Islet precursor cell (in vitro differentiated cells): ENCODE results near the gene SPDYA.
A peak's percentile ranks its signal among the peaks of the same experiment; 100 is the strongest.
"Not testable (repeated sequence)": the region's sequence is repeated elsewhere in the genome, so short reads cannot be mapped to it uniquely, and the experiment has no call there.

Source experiments
- DNase-seq: peaks from one replicate; pipeline ENCODE4 v3.0.0-alpha.2; 2018

Gene SPDYA

GRCh38 chr2:28810384-28811285 lies at the start of gene SPDYA:
SPDYA (plus strand) TSS chr2:28810834; CDS start chr2:28816015, 5,181 bp downstream.
- DNase-seq: peak; percentile 87

GRCh38 chr2:28761420-28761819 lies 49.2 kb upstream of the SPDYA start:
- DNase-seq: no peak

- no peak for DNase-seq
Observed at GRCh38 chr2:28764909-28765711, 45.5 kb upstream of the SPDYA start.

GRCh38 chr2:28766070-28766469 lies 44.6 kb upstream of the SPDYA start:
- DNase-seq: no peak

- DNase-seq: no peak
Observed at GRCh38 chr2:28767337-28767736, 43.3 kb upstream of the SPDYA start.

GRCh38 chr2:28768422-28768821 lies 42.2 kb upstream of the SPDYA start:
- no peak for DNase-seq

GRCh38 chr2:28768952-28769351 lies 41.7 kb upstream of the SPDYA start:
- no peak for DNase-seq

- no peak for DNase-seq
Observed at GRCh38 chr2:28772351-28772750, 38.3 kb upstream of the SPDYA start.

- no peak for DNase-seq
Observed at GRCh38 chr2:28776471-28776870, 34.2 kb upstream of the SPDYA start.

- no peak for DNase-seq
Observed at GRCh38 chr2:28778392-28778791, 32.2 kb upstream of the SPDYA start.

GRCh38 chr2:28779001-28779400 lies 31.6 kb upstream of the SPDYA start:
- no peak for DNase-seq

- DNase-seq: no peak
Observed at GRCh38 chr2:28780496-28780895, 30.1 kb upstream of the SPDYA start.

- DNase-seq: no peak
Observed at GRCh38 chr2:28782423-28782822, 28.2 kb upstream of the SPDYA start.

GRCh38 chr2:28784570-28784969 lies 26.1 kb upstream of the SPDYA start:
- not testable (repeated sequence) for DNase-seq

- no peak for DNase-seq
Observed at GRCh38 chr2:28796620-28797019, 14.0 kb upstream of the SPDYA start.

- DNase-seq: no peak
Observed at GRCh38 chr2:28801726-28802125, 8.9 kb upstream of the SPDYA start.

GRCh38 chr2:28802975-28803429 lies 7.6 kb upstream of the SPDYA start:
- DNase-seq: no peak

GRCh38 chr2:28809927-28810326 lies 707 bp upstream of the SPDYA start:
- no peak for DNase-seq

GRCh38 chr2:28818053-28818452 lies 7.4 kb downstream of the SPDYA start:
- DNase-seq: no peak

- DNase-seq: peak; percentile 71
Observed at GRCh38 chr2:28821295-28821958, 10.8 kb downstream of the SPDYA start.

- no peak for DNase-seq
Observed at GRCh38 chr2:28822036-28822435, 11.4 kb downstream of the SPDYA start.

- DNase-seq: no peak
Observed at GRCh38 chr2:28824207-28824606, 13.6 kb downstream of the SPDYA start.

- DNase-seq: no peak
Observed at GRCh38 chr2:28824870-28825269, 14.2 kb downstream of the SPDYA start.
